HepG2 (cell line): ENCODE measurements around the gene CDH13. TPM values are rescaled to one million over a fixed set of nuclear protein-coding genes. Genes with fewer than 3 reads are reported as not detected.

Experiments
- ATAC-seq: fragments of 200-7000 bp; cut with Tn5 transposase; 3 replicates; pipeline ENCODE4 v1.9.1; 2020; ENCODE audit warnings: mild to moderate bottlenecking, moderate library complexity
- BruUV-seq: library from RNA; stranded (reverse); fragments of 400-500 nt; replicated peaks from 2 replicates; lab custom pipeline; 2021; lab: Mats Ljungman, UMichigan
- CTCF ChIA-PET: fragments of 300-600 bp; formaldehyde crosslinking; extraction: SDS; loops from one replicate; lab custom pipeline; 2021; ENCODE audit warnings: low total read pairs, inconsistent platforms, low intra/inter-chr PET ratio; lab: Yijun Ruan, JAX
- POLR2A ChIA-PET: fragments of 350-600 bp; sonication (Branson Sonifier 250); formaldehyde crosslinking; loops from one replicate; lab custom pipeline; 2020; ENCODE audit warnings: antibody characterized with exemption, inconsistent platforms; lab: Yijun Ruan, JAX
- DNase-seq: peaks from one replicate; pipeline ENCODE4 v3.0.0-alpha.2; 2015; ENCODE audit warnings: low spot score
- FAIRE-seq: peaks from 3 replicates; lab custom pipeline; 2011; peaks lifted over from hg19 to GRCh38; lab: Jason Lieb, UNC
- H2AFZ ChIP-seq: one replicate; pipeline ENCODE4 v1.6.1; 2011; ENCODE audit warnings: low read length, inconsistent platforms
- H3K27ac ChIP-seq: fragments of 300-600 bp; 3 replicates; pipeline ENCODE4 v1.8.0; 2011; ENCODE audit warnings: mixed run types, mild to moderate bottlenecking, mixed read lengths, low read length, inconsistent platforms; ENCODE audit not compliant: insufficient read depth; ENCODE audit errors: extremely low read length
- H3K27me3 ChIP-seq, 2 experiments: fragments of 200-600 bp in 1 of 2; 2 replicates in 1 of 2; 3 replicates in 1 of 2; pipeline versions ENCODE4 v1.6.0 to v1.8.0; 2011; ENCODE audit warnings: low read length in 2 of 2, mild to moderate bottlenecking in 2 of 2, moderate library complexity in 2 of 2, inconsistent platforms in 1 of 2; ENCODE audit not compliant: insufficient read depth in 2 of 2, control insufficient read depth in 1 of 2
- H3K36me3 ChIP-seq, 2 experiments: fragments of 200-600 bp in 1 of 2; replicated peaks in 1 of 2; 2 replicates in 1 of 2; 3 replicates in 1 of 2; pipeline versions ENCODE4 v1.5.1 to v1.8.0; 2011; ENCODE audit warnings: low read length in 2 of 2, inconsistent platforms in 1 of 2; ENCODE audit not compliant: insufficient read depth in 2 of 2, control insufficient read depth in 1 of 2
- H3K4me1 ChIP-seq: 2 replicates; pipeline ENCODE4 v1.5.1; 2012; ENCODE audit warnings: low read length, inconsistent platforms; ENCODE audit not compliant: insufficient read depth
- H3K4me2 ChIP-seq: 2 replicates; pipeline ENCODE4 v1.6.0; 2011; ENCODE audit warnings: low read depth, low read length, inconsistent platforms
- H3K4me3 ChIP-seq, 3 experiments: fragments of 200-600 bp in 1 of 3; sonication (generic), shearing (Covaris generic) in 1 of 3; replicated peaks in 1 of 3; 2 replicates each; pipeline ENCODE4 v1.5.1; 2011 to 2016; ENCODE audit warnings: low read length in 3 of 3, inconsistent platforms in 2 of 3, low read depth in 2 of 3, mild to moderate bottlenecking in 2 of 3, control low read depth in 1 of 3, mixed read lengths in 1 of 3; ENCODE audit not compliant: insufficient read depth in 1 of 3
- H3K79me2 ChIP-seq: one replicate; pipeline ENCODE4 v1.6.1; 2011; ENCODE audit warnings: low read length, inconsistent platforms; ENCODE audit not compliant: insufficient read depth
- H3K9ac ChIP-seq: 2 replicates; pipeline ENCODE4 v1.6.0; 2011; ENCODE audit warnings: mild to moderate bottlenecking, low read depth, low read length, inconsistent platforms; ENCODE audit not compliant: insufficient read depth
- H3K9me3 ChIP-seq: 2 replicates; pipeline ENCODE4 v1.5.1; 2012; ENCODE audit warnings: mild to moderate bottlenecking, low read length
- H4K20me1 ChIP-seq: 2 replicates; pipeline ENCODE4 v1.6.0; 2011; ENCODE audit warnings: inconsistent platforms, mild to moderate bottlenecking, low read length, moderate library complexity; ENCODE audit not compliant: insufficient read depth
- FIP1L1 ChIP-seq: fragments of 200-400 bp; formaldehyde crosslinking; IDR thresholded peaks from 2 replicates; pipeline ENCODE4 v1.6.1; 2018; ENCODE audit warnings: low read depth, mild to moderate bottlenecking, low read length, moderate library complexity, borderline replicate concordance; ENCODE audit not compliant: insufficient read depth
- HOXA5 ChIP-seq: sonication (generic); formaldehyde crosslinking; IDR thresholded peaks from 2 replicates; pipeline ENCODE4 v1.4.0; 2020; ENCODE audit warnings: missing genetic modification reagents
- JARID2 ChIP-seq: sonication (generic); formaldehyde crosslinking; IDR thresholded peaks from 2 replicates; pipeline ENCODE4 v1.8.1; 2023; ENCODE audit warnings: missing genetic modification reagents, inconsistent platforms; ENCODE audit not compliant: insufficient replicate concordance
- KDM5A ChIP-seq: fragments of 200-600 bp; sonication (generic); IDR thresholded peaks from 2 replicates; pipeline ENCODE4 v1.7.0; 2018; ENCODE audit warnings: antibody characterized with exemption, mild to moderate bottlenecking, low read length, borderline replicate concordance
- YEATS4 ChIP-seq: sonication (generic); formaldehyde crosslinking; IDR thresholded peaks from 2 replicates; pipeline ENCODE4 v1.4.0; 2020; ENCODE audit warnings: missing genetic modification reagents, borderline replicate concordance
- ZNF224 ChIP-seq: sonication (generic); formaldehyde crosslinking; IDR thresholded peaks from 2 replicates; pipeline ENCODE4 v1.5.0; 2020; ENCODE audit warnings: mild to moderate bottlenecking, missing genetic modification reagents
- ZNF33B ChIP-seq: sonication (generic); formaldehyde crosslinking; IDR thresholded peaks from 2 replicates; pipeline ENCODE4 v1.5.1; 2020; ENCODE audit warnings: mild to moderate bottlenecking, missing genetic modification reagents
- ZNF563 ChIP-seq: sonication (generic); formaldehyde crosslinking; IDR thresholded peaks from 2 replicates; pipeline ENCODE4 v1.8.0; 2022; ENCODE audit warnings: mild to moderate bottlenecking, moderate library complexity, missing genetic modification reagents
- ZNF672 ChIP-seq: sonication (generic); formaldehyde crosslinking; IDR thresholded peaks from 2 replicates; pipeline ENCODE4 v1.8.1; 2022; ENCODE audit warnings: missing genetic modification reagents
- ZNF768 ChIP-seq: sonication (generic); formaldehyde crosslinking; IDR thresholded peaks from 2 replicates; pipeline ENCODE4 v1.4.0; 2020; ENCODE audit warnings: missing genetic modification reagents
- ZNF891 ChIP-seq: sonication (generic); formaldehyde crosslinking; IDR thresholded peaks from 2 replicates; pipeline ENCODE4 v1.5.0; 2020; ENCODE audit warnings: mild to moderate bottlenecking, missing genetic modification reagents
- WGBS: methylation state at CpG from one replicate; pipeline ENCODE4 v1.1.6; 2017; ENCODE audit warnings: low lambda C conversion rate; 5-methylcytosine and 5-hydroxymethylcytosine counted together
- in situ Hi-C: cut with HindIII; loops from 2 replicates; pipeline ENCODE4 v1.10.0; 2017; ENCODE audit warnings: low pct_unique_long_range_greater_than_20kb; ENCODE audit not compliant: extremely low pct_ligation_motif_present
- intact Hi-C: fragments of 100-400 bp; cut with micrococcal nuclease; formaldehyde crosslinking; loops from one replicate; pipeline ENCODE4 v1.10.0; 2022; ENCODE audit not compliant: unreplicated experiment
- polyA plus RNA-seq, 8 experiments: library from polyadenylated mRNA; depleted of rRNA in 3 of 8; stranded (reverse) in 7 of 8; unstranded in 1 of 8; fragments of >200 nt; fragmentation: Illumina TruSeq in 4 of 8; extraction: Trizol in 4 of 8; gene quantifications; 2 replicates each; pipeline versions ENCODE4 v1.2.1 to v1.2.3, GENCODE V29; 2011 to 2016; ENCODE audit warnings: low read depth in 4 of 8, missing spikeins in 1 of 8, mixed read lengths in 1 of 8; ENCODE audit not compliant: insufficient read depth in 1 of 8
- total RNA-seq, 5 experiments: library from RNA; depleted of rRNA; stranded (reverse); fragments of >200 nt; fragmentation: Illumina TruSeq; extraction: Trizol; gene quantifications; 2 replicates each; pipeline ENCODE4 v1.2.3, GENCODE V29; 2016; ENCODE audit warnings: low read depth in 1 of 5
- TF ChIP-seq, protein P1 (sequence below): sonication (generic); formaldehyde crosslinking; IDR thresholded peaks from 2 replicates; pipeline ENCODE4 v1.4.0; 2020; ENCODE audit warnings: missing genetic modification reagents
- TF ChIP-seq, protein P2 (sequence below): sonication (generic); formaldehyde crosslinking; IDR thresholded peaks from 2 replicates; pipeline ENCODE4 v1.5.1; 2020; ENCODE audit warnings: missing genetic modification reagents, mild to moderate bottlenecking, borderline replicate concordance
- TF ChIP-seq, protein P3 (sequence below): sonication (generic); formaldehyde crosslinking; IDR thresholded peaks from 2 replicates; pipeline ENCODE4 v1.4.0; 2020; ENCODE audit warnings: missing genetic modification reagents
- TF ChIP-seq, protein P4 (sequence below): IDR thresholded peaks from 2 replicates; pipeline ENCODE4 v1.6.1; 2016; ENCODE audit warnings: mild to moderate bottlenecking, missing biosample characterization, missing genetic modification reagents

The CDH13 gene
- total and polyA plus RNA-seq, 2 of the 13 experiments (the other 11 are each of a cell fraction or from before 2014, with no cell fraction given) = not detected

DNA sequence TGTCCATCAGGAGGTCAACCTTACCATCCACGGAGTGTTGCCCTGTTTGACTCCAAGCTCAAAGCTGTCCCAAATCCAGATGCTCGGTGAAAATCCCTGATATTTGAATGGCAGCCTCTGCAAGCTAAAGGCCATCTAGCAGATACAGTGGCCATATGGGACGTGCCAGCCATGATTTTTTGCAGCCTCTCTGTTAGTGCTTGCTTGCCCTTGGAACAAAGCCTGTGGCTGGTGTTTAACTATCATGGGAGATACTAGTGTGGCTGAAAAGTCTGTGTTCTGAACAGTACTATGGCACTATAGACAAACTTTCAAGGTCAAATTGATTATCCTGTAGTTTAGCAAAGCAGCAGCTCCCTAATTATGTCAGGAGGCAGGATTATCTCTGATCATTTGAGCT lies 214.3 kb downstream of the CDH13 start:
- ChIA-PET CTCF (no interaction called here), POLR2A (no interaction called here)
- Histone ChIP-seq H3K9ac (no peak overlapping the region), H3K36me3 (no peaks in the 10 kb centered on the region), H3K4me3 (no peak overlapping the region), H3K27ac (no peak overlapping the region), H2AFZ (no peak overlapping the region), H4K20me1 (no peaks in the 10 kb centered on the region), H3K4me2 (no peak overlapping the region), H3K9me3 (peaks cover 79% of the 10 kb centered on the region), H3K79me2 (no peaks in the 10 kb centered on the region), H3K27me3 (no peaks in the 10 kb centered on the region), H3K4me1 (no peaks in the 10 kb centered on the region)
- DNase-seq (no peak), FAIRE-seq (no peak), ATAC-seq (no peak)
- no TSS peak for BruUV-seq
- TF ChIP-seq, protein P1, sequence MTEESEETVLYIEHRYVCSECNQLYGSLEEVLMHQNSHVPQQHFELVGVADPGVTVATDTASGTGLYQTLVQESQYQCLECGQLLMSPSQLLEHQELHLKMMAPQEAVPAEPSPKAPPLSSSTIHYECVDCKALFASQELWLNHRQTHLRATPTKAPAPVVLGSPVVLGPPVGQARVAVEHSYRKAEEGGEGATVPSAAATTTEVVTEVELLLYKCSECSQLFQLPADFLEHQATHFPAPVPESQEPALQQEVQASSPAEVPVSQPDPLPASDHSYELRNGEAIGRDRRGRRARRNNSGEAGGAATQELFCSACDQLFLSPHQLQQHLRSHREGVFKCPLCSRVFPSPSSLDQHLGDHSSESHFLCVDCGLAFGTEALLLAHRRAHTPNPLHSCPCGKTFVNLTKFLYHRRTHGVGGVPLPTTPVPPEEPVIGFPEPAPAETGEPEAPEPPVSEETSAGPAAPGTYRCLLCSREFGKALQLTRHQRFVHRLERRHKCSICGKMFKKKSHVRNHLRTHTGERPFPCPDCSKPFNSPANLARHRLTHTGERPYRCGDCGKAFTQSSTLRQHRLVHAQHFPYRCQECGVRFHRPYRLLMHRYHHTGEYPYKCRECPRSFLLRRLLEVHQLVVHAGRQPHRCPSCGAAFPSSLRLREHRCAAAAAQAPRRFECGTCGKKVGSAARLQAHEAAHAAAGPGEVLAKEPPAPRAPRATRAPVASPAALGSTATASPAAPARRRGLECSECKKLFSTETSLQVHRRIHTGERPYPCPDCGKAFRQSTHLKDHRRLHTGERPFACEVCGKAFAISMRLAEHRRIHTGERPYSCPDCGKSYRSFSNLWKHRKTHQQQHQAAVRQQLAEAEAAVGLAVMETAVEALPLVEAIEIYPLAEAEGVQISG = no peak
- TF ChIP-seq ZNF672 (CRISPR knock-in tag) = no peak
- no peak for TF ChIP-seq FIP1L1
- TF ChIP-seq ZNF891 (CRISPR knock-in tag) = no peak
- TF ChIP-seq JARID2 (CRISPR knock-in tag) = no peak
- TF ChIP-seq ZNF33B (CRISPR knock-in tag) = no peak
- TF ChIP-seq ZNF768 = no peak
- TF ChIP-seq HOXA5 = no peak
- no peak for TF ChIP-seq ZNF563 (CRISPR knock-in tag)
- TF ChIP-seq, protein P2, sequence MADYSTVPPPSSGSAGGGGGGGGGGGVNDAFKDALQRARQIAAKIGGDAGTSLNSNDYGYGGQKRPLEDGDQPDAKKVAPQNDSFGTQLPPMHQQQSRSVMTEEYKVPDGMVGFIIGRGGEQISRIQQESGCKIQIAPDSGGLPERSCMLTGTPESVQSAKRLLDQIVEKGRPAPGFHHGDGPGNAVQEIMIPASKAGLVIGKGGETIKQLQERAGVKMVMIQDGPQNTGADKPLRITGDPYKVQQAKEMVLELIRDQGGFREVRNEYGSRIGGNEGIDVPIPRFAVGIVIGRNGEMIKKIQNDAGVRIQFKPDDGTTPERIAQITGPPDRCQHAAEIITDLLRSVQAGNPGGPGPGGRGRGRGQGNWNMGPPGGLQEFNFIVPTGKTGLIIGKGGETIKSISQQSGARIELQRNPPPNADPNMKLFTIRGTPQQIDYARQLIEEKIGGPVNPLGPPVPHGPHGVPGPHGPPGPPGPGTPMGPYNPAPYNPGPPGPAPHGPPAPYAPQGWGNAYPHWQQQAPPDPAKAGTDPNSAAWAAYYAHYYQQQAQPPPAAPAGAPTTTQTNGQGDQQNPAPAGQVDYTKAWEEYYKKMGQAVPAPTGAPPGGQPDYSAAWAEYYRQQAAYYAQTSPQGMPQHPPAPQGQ (CRISPR knock-in tag) = no peak
- TF ChIP-seq, protein P3, sequence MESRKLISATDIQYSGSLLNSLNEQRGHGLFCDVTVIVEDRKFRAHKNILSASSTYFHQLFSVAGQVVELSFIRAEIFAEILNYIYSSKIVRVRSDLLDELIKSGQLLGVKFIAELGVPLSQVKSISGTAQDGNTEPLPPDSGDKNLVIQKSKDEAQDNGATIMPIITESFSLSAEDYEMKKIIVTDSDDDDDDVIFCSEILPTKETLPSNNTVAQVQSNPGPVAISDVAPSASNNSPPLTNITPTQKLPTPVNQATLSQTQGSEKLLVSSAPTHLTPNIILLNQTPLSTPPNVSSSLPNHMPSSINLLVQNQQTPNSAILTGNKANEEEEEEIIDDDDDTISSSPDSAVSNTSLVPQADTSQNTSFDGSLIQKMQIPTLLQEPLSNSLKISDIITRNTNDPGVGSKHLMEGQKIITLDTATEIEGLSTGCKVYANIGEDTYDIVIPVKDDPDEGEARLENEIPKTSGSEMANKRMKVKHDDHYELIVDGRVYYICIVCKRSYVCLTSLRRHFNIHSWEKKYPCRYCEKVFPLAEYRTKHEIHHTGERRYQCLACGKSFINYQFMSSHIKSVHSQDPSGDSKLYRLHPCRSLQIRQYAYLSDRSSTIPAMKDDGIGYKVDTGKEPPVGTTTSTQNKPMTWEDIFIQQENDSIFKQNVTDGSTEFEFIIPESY (CRISPR knock-in tag) = no peak
- no peak for TF ChIP-seq ZNF224
- no peak for TF ChIP-seq KDM5A
- TF ChIP-seq, protein P4, sequence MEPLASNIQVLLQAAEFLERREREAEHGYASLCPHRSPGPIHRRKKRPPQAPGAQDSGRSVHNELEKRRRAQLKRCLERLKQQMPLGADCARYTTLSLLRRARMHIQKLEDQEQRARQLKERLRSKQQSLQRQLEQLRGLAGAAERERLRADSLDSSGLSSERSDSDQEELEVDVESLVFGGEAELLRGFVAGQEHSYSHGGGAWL (CRISPR knock-in tag) = no peak
- no peak for TF ChIP-seq YEATS4 (CRISPR knock-in tag)
- in situ Hi-C loops = no loop called here
- intact Hi-C loops = no loop called here
- 0% methylated on average over 3 of the region's 3 CpGs for WGBS
